ENCODE data around the gene MOGAT1. TPM values are rescaled to one million over a fixed set of nuclear protein-coding genes. Genes with fewer than 3 reads are reported as not detected.
A peak's percentile ranks its signal among the peaks of the same experiment; 100 is the strongest.

MOGAT1 gene
- total RNA-seq, 4 donors from 2014 or later = not detected

GRCh38 chr2:222750533-222750932, 79.1 kb downstream of the MOGAT1 start:
- intact Hi-C loops (cut with DNase I; ENCODE audit: low total_unique reads) = no loop called here

GRCh38 chr2:222751238-222751637, 79.8 kb downstream of the MOGAT1 start:
- no peak for TF ChIP-seq CTCF (IDR thresholded peaks at IDR 0.05)
- no peak for TF ChIP-seq POLR2A (IDR thresholded peaks at IDR 0.05)
- DNase-seq (ENCODE audit: low spot score in 2 of 2) = peak in 1 of 2 donors; percentile 40
- 85 to 90% methylated on average over 7 of the region's 7 CpGs for WGBS, 2 donors
- H3K4me3 ChIP-seq (ENCODE audit: low read depth, poor library complexity, severe bottlenecking) = no peak overlapping the region
- intact Hi-C loops (cut with DNase I; ENCODE audit: low total_unique reads) = no loop called here

More at GRCh38 chr2:222750533-222750932, 79.1 kb downstream of the MOGAT1 start:
- no peak for DNase-seq (ENCODE audit: low spot score in 2 of 2)
- no peak overlapping the region for H3K4me3 ChIP-seq (ENCODE audit: low read depth, poor library complexity, severe bottlenecking)
- no peak for TF ChIP-seq POLR2A (IDR thresholded peaks at IDR 0.05)
- no peak for TF ChIP-seq CTCF (IDR thresholded peaks at IDR 0.05)
- 78 to 83% methylated on average over 3 of the region's 3 CpGs for WGBS, 2 donors

- WGBS, 2 donors = 87 to 89% methylated on average over 13 of the region's 13 CpGs
- intact Hi-C loops (cut with DNase I; ENCODE audit: low total_unique reads) = no loop called here
- no peak for TF ChIP-seq POLR2A (IDR thresholded peaks at IDR 0.05)
- no peak for TF ChIP-seq CTCF (IDR thresholded peaks at IDR 0.05)
- peak in 1 of 2 donors; percentile 61 for DNase-seq (ENCODE audit: low spot score in 2 of 2)
- no peak overlapping the region for H3K4me3 ChIP-seq (ENCODE audit: low read depth, poor library complexity, severe bottlenecking)
Measured at GRCh38 chr2:222751821-222752719, 80.6 kb downstream of the MOGAT1 start.

- no peak overlapping the region for H3K4me3 ChIP-seq (ENCODE audit: low read depth, poor library complexity, severe bottlenecking)
- no peak for TF ChIP-seq POLR2A (IDR thresholded peaks at IDR 0.05)
- no peak for TF ChIP-seq CTCF (IDR thresholded peaks at IDR 0.05)
- 85 to 88% methylated on average over 5 of the region's 5 CpGs for WGBS, 2 donors
- DNase-seq (ENCODE audit: low spot score in 2 of 2) = no peak
- intact Hi-C loops (cut with DNase I; ENCODE audit: low total_unique reads) = no loop called here
Measured at GRCh38 chr2:222752746-222753145, 81.3 kb downstream of the MOGAT1 start.

- DNase-seq (ENCODE audit: low spot score in 2 of 2) = peak in 1 of 2 donors; percentile 58
- WGBS, 2 donors = 30 to 40% methylated on average over 2 of the region's 2 CpGs
- no peak overlapping the region for H3K4me3 ChIP-seq (ENCODE audit: low read depth, poor library complexity, severe bottlenecking)
- intact Hi-C loops (cut with DNase I; ENCODE audit: low total_unique reads) = no loop called here
- TF ChIP-seq CTCF (IDR thresholded peaks at IDR 0.05) (no peak), POLR2A (IDR thresholded peaks at IDR 0.05) (no peak)
Measured at GRCh38 chr2:222753251-222753824, 81.9 kb downstream of the MOGAT1 start.

Measured in lower leg skin (tissue), 4 donors.